GM23338 (cell line): ENCODE measurements around the gene DNAI2. TPM values are rescaled to one million over a fixed set of nuclear protein-coding genes. Genes with fewer than 3 reads are reported as not detected.
A peak's percentile ranks its signal among the peaks of the same experiment; 100 is the strongest.

Experiments used
- ATAC-seq: fragments of 200-7000 bp; cut with Tn5 transposase; 3 replicates; pipeline ENCODE4 v1.9.1; 2020
- DNase-seq: peaks from one replicate; pipeline ENCODE4 v3.0.0-alpha.2; 2015; ENCODE audit warnings: low spot score
- H2AFZ ChIP-seq: fragments of 200-600 bp; sonication (generic); 2 replicates; pipeline ENCODE4 v1.8.0; 2016; ENCODE audit warnings: antibody characterized with exemption, mild to moderate bottlenecking, moderate library complexity
- H3F3A ChIP-seq: fragments of 200-600 bp; sonication (generic); replicated peaks from 2 replicates; pipeline ENCODE4 v1.8.0; 2017; ENCODE audit warnings: antibody characterized with exemption, mixed run types, low read depth
- H3K27ac ChIP-seq: fragments of 200-600 bp; sonication (generic); 2 replicates; pipeline ENCODE4 v1.6.1; 2016; ENCODE audit warnings: low read depth
- H3K27me3 ChIP-seq: fragments of 200-600 bp; sonication (generic); 2 replicates; pipeline ENCODE4 v1.8.0; 2016; ENCODE audit warnings: mild to moderate bottlenecking, mixed run types, moderate library complexity; ENCODE audit not compliant: insufficient read depth
- H3K36me3 ChIP-seq: fragments of 200-600 bp; sonication (generic); 2 replicates; pipeline ENCODE4 v1.8.0; 2016; ENCODE audit warnings: mild to moderate bottlenecking; ENCODE audit not compliant: insufficient read depth
- H3K4me1 ChIP-seq: fragments of 200-600 bp; sonication (generic); 2 replicates; pipeline ENCODE4 v1.8.0; 2016; ENCODE audit warnings: mild to moderate bottlenecking, moderate library complexity; ENCODE audit not compliant: insufficient read depth
- H3K4me2 ChIP-seq: fragments of 200-600 bp; sonication (generic); 2 replicates; pipeline ENCODE4 v1.7.1; 2017; ENCODE audit warnings: mixed run types
- H3K4me3 ChIP-seq: fragments of 200-600 bp; sonication (generic); 2 replicates; pipeline ENCODE4 v1.6.1; 2016; ENCODE audit warnings: mixed run types
- H3K79me2 ChIP-seq: fragments of 200-600 bp; sonication (generic); replicated peaks from 2 replicates; pipeline ENCODE4 v1.8.0; 2017; ENCODE audit warnings: mild to moderate bottlenecking; ENCODE audit not compliant: insufficient read depth
- H3K9me2 ChIP-seq: fragments of 200-600 bp; sonication (generic); 2 replicates; pipeline ENCODE4 v1.8.0; 2017; ENCODE audit not compliant: insufficient read depth
- H4K20me1 ChIP-seq: fragments of 200-600 bp; sonication (generic); replicated peaks from 2 replicates; pipeline ENCODE4 v1.8.0; 2017; ENCODE audit warnings: mild to moderate bottlenecking; ENCODE audit not compliant: insufficient read depth
- H3K27ac Mint-ChIP-seq: 2 replicates; pipeline ENCODE4 v1.8.0; 2020; ENCODE audit warnings: inconsistent platforms, mild to moderate bottlenecking, moderate library complexity, mixed read lengths
- H3K27me3 Mint-ChIP-seq: 3 replicates; pipeline ENCODE4 v1.8.0; 2022; ENCODE audit warnings: low read depth, mild to moderate bottlenecking, moderate library complexity, mixed read lengths, inconsistent platforms; ENCODE audit not compliant: insufficient read depth, poor library complexity
- H3K36me3 Mint-ChIP-seq: 3 replicates; pipeline ENCODE4 v1.8.0; 2021; ENCODE audit warnings: low read depth, mild to moderate bottlenecking, inconsistent platforms, moderate library complexity, mixed read lengths
- H3K4me1 Mint-ChIP-seq: 3 replicates; pipeline ENCODE4 v1.8.0; 2020; ENCODE audit warnings: mild to moderate bottlenecking, inconsistent platforms, mixed read lengths
- H3K4me3 Mint-ChIP-seq: 3 replicates; pipeline ENCODE4 v1.8.0; 2021; ENCODE audit warnings: moderate library complexity, mild to moderate bottlenecking, inconsistent platforms, mixed read lengths
- H3K9me3 Mint-ChIP-seq: 3 replicates; pipeline ENCODE4 v1.8.0; 2020; ENCODE audit warnings: moderate library complexity, mild to moderate bottlenecking, inconsistent platforms, mixed read lengths
- CREB1 ChIP-seq: fragments of 250-450 bp; sonication (Bioruptor Pico); IDR thresholded peaks from 2 replicates; pipeline ENCODE4 v1.5.0; 2020; ENCODE audit warnings: low read depth, mild to moderate bottlenecking, moderate library complexity
- EZH2phosphoT487 ChIP-seq: fragments of 200-600 bp; sonication (generic); IDR thresholded peaks from one replicate; pipeline ENCODE4 v1.8.1; 2018; ENCODE audit warnings: antibody characterized with exemption; ENCODE audit not compliant: unreplicated experiment
- JUNB ChIP-seq: IDR thresholded peaks from one replicate; pipeline ENCODE4 v1.6.1; 2016; ENCODE audit warnings: antibody characterized with exemption; ENCODE audit not compliant: unreplicated experiment
- POLR2AphosphoS5 ChIP-seq: IDR thresholded peaks from 2 replicates; pipeline ENCODE4 v1.6.1; 2016; ENCODE audit warnings: antibody characterized with exemption, low read depth
- STAT1 ChIP-seq: IDR thresholded peaks from one replicate; pipeline ENCODE4 v1.6.1; 2016; ENCODE audit warnings: antibody characterized with exemption; ENCODE audit not compliant: unreplicated experiment
- ZNF114 ChIP-seq: fragments of 250-450 bp; sonication (Bioruptor Pico); IDR thresholded peaks from 2 replicates; pipeline ENCODE4 v1.5.0; 2020; ENCODE audit warnings: mild to moderate bottlenecking, moderate library complexity
- ZNF331 ChIP-seq: fragments of 250-450 bp; sonication (Bioruptor Pico); IDR thresholded peaks from 2 replicates; pipeline ENCODE4 v1.5.0; 2020; ENCODE audit warnings: low read depth, mild to moderate bottlenecking, moderate library complexity
- polyA plus RNA-seq: library from polyadenylated mRNA; unstranded; fragments of >200 nt; fragmentation: Nextera tagmentation; extraction: Ambion mirVana; gene quantifications from 2 replicates; pipeline ENCODE4 v1.2.1, GENCODE V29; 2016
- total RNA-seq: library from RNA; depleted of rRNA; stranded (reverse); fragments of >200 nt; shearing (Covaris generic); gene quantifications from 2 replicates; pipeline ENCODE4 v1.2.3, GENCODE V29; 2014
- TF ChIP-seq, protein P1 (sequence below), 2 experiments: fragments of 200-600 bp in 1 of 2; sonication (generic) in 1 of 2; conservative IDR thresholded peaks; 2 replicates each; pipeline versions ENCODE4 v1.5.1 to v1.6.1; 2016 to 2017; ENCODE audit warnings: antibody characterized with exemption in 2 of 2, low read depth in 2 of 2, mild to moderate bottlenecking in 2 of 2, moderate library complexity in 1 of 2
- TF ChIP-seq, protein P2 (sequence below): fragments of 250-450 bp; sonication (Bioruptor Pico); IDR thresholded peaks from 2 replicates; pipeline ENCODE4 v1.5.0; 2020; ENCODE audit warnings: mild to moderate bottlenecking, moderate library complexity

The DNAI2 gene
- total and polyA plus RNA-seq, 2 experiments from 2014 or later: 0.21 TPM; not detected in 1

DNA sequence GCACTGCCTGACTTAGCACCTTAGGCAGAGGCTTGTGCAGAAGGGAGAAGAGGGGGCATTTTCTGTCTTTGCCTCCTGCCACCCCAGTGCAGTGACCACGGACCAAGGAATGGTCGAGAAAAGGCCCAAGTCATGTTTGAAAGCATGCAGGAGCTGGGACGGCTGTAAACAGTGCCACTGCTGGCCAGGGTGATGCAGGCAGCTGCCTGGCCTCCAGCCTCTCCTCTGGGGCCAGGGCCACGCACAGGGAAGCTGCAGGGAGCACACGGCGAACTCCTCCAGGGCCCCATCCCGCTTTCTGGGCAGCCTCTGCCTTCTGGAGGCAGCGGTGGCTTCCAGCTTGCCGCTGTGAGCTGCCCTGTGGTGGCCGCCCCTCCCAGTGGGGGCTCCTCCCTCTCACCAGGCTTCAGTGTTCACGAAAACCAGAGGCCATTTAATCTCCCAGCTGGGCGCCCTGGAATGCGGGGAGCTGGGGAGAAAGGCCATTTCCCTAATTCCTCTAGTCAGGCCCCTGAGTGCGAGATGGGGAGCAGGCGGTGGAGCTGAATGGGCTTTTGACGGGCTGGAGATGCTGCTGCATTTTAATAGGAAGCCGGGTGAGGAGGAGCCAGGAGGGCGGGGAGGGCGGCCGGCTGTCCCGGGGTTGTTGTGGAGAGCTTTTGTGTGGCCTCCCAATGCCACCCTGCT lies 28.7 kb upstream of the DNAI2 start:
- Histone ChIP-seq H3K4me3 (peak overlapping the region; percentile 35; the same call in 1 of the 2 replicates), H3K9me2 (no peaks in the 10 kb centered on the region), H3F3A (0 out of 2 replicates have a peak, but pooled peaks cover 4% of the 10 kb centered on the region), H3K27ac (0 out of 2 replicates have a peak overlapping the region, but pooled peaks have one; percentile 55), H3K36me3 (no peaks in the 10 kb centered on the region), H3K79me2 (no peaks in the 10 kb centered on the region), H3K4me2 (peak overlapping the region; percentile 55; the same call in 1 of the 2 replicates), H4K20me1 (no peaks in the 10 kb centered on the region), H3K27me3 (no peaks in the 10 kb centered on the region), H3K4me1 (peaks cover 11% of the 10 kb centered on the region), H2AFZ (peak overlapping the region; percentile 89; the same call in 1 of the 2 replicates)
- H3K4me3 Mint-ChIP-seq: peak overlapping the region; percentile 46; the same call in 2 of the 3 replicates
- no peak for TF ChIP-seq CREB1 (CRISPR knock-in tag)
- TF ChIP-seq STAT1: no peak
- no peak for TF ChIP-seq ZNF331 (CRISPR knock-in tag)
- TF ChIP-seq, protein P1, sequence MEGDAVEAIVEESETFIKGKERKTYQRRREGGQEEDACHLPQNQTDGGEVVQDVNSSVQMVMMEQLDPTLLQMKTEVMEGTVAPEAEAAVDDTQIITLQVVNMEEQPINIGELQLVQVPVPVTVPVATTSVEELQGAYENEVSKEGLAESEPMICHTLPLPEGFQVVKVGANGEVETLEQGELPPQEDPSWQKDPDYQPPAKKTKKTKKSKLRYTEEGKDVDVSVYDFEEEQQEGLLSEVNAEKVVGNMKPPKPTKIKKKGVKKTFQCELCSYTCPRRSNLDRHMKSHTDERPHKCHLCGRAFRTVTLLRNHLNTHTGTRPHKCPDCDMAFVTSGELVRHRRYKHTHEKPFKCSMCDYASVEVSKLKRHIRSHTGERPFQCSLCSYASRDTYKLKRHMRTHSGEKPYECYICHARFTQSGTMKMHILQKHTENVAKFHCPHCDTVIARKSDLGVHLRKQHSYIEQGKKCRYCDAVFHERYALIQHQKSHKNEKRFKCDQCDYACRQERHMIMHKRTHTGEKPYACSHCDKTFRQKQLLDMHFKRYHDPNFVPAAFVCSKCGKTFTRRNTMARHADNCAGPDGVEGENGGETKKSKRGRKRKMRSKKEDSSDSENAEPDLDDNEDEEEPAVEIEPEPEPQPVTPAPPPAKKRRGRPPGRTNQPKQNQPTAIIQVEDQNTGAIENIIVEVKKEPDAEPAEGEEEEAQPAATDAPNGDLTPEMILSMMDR (conservative IDR thresholded peaks at IDR 0.05; ENCODE audit: low read depth in 2 of 2): 0 out of 4 replicates have a peak, but pooled peaks of 1 of the 2 experiments have one; percentile 6
- peaks cover 29% of the 10 kb centered on the region for H3K4me1 Mint-ChIP-seq
- no peak overlapping the region for H3K27ac Mint-ChIP-seq
- H3K27me3 Mint-ChIP-seq: peaks cover 26% of the 10 kb centered on the region
- peak; percentile 84 for DNase-seq
- peaks cover 14% of the 10 kb centered on the region for H3K36me3 Mint-ChIP-seq
- peak; percentile 86 for ATAC-seq
- peaks cover 22% of the 10 kb centered on the region for H3K9me3 Mint-ChIP-seq

- Histone ChIP-seq H3K27ac (no peak overlapping the region), H3K4me1 (peaks cover 5% of the 10 kb centered on the region), H4K20me1 (no peaks in the 10 kb centered on the region), H3K36me3 (no peaks in the 10 kb centered on the region), H2AFZ (no peak overlapping the region), H3K4me2 (peak overlapping the region; percentile 55; the same call in 1 of the 2 replicates), H3K4me3 (peak overlapping the region; percentile 35; the same call in 1 of the 2 replicates), H3K27me3 (no peaks in the 10 kb centered on the region), H3F3A (0 out of 2 replicates have a peak, but pooled peaks cover 4% of the 10 kb centered on the region), H3K9me2 (no peaks in the 10 kb centered on the region), H3K79me2 (no peaks in the 10 kb centered on the region)
- peak; percentile 35 for ATAC-seq
- Mint-ChIP-seq H3K9me3 (peaks cover 22% of the 10 kb centered on the region), H3K36me3 (peaks cover 14% of the 10 kb centered on the region), H3K27ac (no peak overlapping the region), H3K27me3 (peaks cover 23% of the 10 kb centered on the region), H3K4me1 (peaks cover 23% of the 10 kb centered on the region), H3K4me3 (no peak overlapping the region)
- no peak for DNase-seq
- TF ChIP-seq, protein P2, sequence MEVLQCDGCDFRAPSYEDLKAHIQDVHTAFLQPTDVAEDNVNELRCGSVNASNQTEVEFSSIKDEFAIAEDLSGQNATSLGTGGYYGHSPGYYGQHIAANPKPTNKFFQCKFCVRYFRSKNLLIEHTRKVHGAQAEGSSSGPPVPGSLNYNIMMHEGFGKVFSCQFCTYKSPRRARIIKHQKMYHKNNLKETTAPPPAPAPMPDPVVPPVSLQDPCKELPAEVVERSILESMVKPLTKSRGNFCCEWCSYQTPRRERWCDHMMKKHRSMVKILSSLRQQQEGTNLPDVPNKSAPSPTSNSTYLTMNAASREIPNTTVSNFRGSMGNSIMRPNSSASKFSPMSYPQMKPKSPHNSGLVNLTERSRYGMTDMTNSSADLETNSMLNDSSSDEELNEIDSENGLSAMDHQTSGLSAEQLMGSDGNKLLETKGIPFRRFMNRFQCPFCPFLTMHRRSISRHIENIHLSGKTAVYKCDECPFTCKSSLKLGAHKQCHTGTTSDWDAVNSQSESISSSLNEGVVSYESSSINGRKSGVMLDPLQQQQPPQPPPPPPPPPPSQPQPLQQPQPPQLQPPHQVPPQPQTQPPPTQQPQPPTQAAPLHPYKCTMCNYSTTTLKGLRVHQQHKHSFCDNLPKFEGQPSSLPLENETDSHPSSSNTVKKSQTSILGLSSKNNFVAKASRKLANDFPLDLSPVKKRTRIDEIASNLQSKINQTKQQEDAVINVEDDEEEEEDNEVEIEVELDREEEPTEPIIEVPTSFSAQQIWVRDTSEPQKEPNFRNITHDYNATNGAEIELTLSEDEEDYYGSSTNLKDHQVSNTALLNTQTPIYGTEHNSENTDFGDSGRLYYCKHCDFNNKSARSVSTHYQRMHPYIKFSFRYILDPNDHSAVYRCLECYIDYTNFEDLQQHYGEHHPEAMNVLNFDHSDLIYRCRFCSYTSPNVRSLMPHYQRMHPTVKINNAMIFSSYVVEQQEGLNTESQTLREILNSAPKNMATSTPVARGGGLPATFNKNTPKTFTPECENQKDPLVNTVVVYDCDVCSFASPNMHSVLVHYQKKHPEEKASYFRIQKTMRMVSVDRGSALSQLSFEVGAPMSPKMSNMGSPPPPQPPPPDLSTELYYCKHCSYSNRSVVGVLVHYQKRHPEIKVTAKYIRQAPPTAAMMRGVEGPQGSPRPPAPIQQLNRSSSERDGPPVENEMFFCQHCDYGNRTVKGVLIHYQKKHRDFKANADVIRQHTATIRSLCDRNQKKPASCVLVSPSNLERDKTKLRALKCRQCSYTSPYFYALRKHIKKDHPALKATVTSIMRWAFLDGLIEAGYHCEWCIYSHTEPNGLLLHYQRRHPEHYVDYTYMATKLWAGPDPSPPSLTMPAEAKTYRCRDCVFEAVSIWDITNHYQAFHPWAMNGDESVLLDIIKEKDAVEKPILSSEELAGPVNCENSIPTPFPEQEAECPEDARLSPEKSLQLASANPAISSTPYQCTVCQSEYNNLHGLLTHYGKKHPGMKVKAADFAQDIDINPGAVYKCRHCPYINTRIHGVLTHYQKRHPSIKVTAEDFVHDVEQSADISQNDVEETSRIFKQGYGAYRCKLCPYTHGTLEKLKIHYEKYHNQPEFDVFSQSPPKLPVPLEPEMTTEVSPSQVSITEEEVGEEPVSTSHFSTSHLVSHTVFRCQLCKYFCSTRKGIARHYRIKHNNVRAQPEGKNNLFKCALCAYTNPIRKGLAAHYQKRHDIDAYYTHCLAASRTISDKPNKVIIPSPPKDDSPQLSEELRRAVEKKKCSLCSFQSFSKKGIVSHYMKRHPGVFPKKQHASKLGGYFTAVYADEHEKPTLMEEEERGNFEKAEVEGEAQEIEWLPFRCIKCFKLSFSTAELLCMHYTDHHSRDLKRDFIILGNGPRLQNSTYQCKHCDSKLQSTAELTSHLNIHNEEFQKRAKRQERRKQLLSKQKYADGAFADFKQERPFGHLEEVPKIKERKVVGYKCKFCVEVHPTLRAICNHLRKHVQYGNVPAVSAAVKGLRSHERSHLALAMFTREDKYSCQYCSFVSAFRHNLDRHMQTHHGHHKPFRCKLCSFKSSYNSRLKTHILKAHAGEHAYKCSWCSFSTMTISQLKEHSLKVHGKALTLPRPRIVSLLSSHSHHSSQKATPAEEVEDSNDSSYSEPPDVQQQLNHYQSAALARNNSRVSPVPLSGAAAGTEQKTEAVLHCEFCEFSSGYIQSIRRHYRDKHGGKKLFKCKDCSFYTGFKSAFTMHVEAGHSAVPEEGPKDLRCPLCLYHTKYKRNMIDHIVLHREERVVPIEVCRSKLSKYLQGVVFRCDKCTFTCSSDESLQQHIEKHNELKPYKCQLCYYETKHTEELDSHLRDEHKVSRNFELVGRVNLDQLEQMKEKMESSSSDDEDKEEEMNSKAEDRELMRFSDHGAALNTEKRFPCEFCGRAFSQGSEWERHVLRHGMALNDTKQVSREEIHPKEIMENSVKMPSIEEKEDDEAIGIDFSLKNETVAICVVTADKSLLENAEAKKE (CRISPR knock-in tag): no peak
- TF ChIP-seq, protein P1 (conservative IDR thresholded peaks at IDR 0.05; ENCODE audit: low read depth in 2 of 2): no peak
- TF ChIP-seq STAT1: no peak
- no peak for TF ChIP-seq ZNF114 (CRISPR knock-in tag)
- no peak for TF ChIP-seq EZH2phosphoT487
- TF ChIP-seq ZNF331 (CRISPR knock-in tag): no peak
- no peak for TF ChIP-seq JUNB
- no peak for TF ChIP-seq POLR2AphosphoS5
Observed at GRCh38 chr17:74245871-74246270, 28.2 kb upstream of the DNAI2 start.
